GM21786 (cell line): Measurements from ENCODE around the gene CLPX.
"Not testable (repeated sequence)": the region's sequence is repeated elsewhere in the genome, so short reads cannot be mapped to it uniquely, and the experiment has no call there.

ENCODE experiments used
- ATAC-seq: cut with Tn5 transposase; IDR thresholded peaks from one replicate; pipeline ENCODE4 v1.9.1; 2021; ENCODE audit not compliant: unreplicated experiment

The CLPX gene

GRCh38 chr15:65207280-65207840, 22.2 kb upstream of the CLPX start:
- no peak for ATAC-seq

DNA sequence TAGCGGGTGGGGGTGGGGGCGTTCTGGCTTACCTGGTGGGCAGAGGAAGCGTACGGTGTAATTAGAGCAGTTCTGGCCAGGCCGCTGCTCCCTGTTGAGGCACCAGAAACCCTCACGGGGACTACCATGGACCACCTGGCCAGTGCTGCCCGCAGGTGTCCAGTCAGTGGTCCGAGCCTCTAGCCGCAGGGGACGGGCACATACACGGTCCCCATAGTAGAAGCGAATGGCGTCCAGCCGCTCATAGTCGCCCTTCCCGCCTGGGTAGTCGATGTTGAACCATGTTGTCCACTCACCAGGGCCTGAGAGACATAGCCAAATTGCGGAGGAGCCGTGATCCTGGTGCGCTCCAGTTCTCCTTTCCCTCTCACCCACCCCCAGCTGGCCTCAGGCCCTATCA, 21.6 kb upstream of the CLPX start:
- ATAC-seq, result no peak

DNA sequence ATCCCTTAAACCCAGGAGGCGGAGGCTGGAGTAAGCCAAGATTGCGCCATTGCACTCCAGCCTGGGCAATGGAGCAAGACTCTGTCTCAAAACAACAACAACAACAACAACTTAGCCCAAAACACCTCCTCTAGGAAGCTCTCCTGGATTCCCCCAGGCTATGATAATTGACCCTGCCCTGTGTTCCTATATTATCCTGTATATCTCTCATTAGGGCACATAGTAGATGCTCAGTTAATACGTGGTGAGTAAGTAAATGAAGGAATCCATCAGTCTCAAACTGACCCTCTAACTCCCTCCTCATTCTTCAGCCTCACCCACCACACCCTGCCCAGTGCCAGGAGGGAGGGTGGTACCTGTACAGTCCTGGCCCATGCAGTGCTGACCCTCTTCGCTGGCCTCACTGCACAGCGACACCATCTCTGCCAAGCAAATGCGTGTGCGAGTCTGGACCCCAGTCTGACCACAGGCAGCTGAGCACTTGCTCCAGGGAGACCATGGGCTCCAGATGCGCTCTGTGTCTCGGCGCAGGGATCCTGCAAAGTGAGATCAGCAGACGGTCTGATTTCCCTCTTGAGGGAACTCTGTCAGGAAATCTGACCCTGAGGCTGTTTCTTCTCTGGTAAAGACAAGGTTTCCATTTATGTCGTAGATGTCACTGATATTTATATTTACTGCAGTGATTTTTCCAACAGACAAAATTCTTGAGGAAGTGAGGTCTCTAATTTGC, 20.0 kb upstream of the CLPX start:
- ATAC-seq, result no peak

DNA sequence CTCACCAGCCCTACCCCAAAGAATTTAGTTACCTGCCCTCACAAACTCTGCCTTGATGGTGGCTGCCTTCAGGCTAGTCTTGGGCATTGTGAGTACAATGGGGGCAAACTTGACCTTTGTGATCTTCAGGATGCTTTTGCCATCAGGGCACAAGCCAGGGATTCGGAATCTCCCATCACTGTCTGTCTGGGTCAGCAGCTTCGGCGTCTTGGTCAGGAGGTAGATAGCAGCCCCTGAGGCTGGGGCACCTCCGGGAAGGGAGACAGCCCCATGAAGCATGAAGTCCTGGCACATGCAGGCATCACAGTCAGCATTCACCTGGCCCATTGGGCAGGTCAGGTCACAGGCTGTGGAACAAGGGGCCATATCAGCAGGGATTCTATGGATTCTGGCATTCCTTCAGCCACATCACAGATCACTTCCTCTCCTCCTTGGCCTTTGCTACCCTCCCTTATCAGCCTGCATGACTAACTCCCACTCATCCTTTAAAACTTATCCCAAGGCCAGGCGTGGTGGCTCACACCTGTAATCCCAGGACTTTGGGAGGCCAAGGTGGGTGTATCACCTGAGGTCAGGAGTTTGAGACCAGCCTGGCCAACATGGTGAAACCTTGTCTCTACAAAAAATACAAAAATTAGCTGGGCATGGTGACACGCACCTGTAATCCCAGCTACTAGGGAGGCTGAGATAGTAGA, 19.2 kb upstream of the CLPX start:
- no peak for ATAC-seq

DNA sequence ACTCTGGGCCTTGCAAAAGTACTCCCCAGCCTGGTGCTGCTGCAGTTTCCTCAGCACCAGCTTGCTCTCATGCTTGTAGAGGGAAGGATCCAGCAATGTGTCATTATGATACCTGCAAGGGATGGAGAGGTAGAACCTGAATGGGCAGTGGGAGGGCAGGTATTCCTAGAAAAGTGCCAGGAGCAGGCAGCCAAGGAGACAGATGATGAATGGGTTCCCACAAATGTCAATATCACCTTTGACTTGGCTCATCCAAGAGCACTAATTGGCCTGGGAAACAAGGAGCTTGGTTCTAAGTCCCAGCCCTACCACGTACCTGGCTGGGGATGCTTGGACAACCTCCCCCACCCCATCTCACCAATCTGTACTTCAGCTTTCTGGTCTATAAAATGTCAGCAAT, 16.8 kb upstream of the CLPX start:
- ATAC-seq, result no peak

DNA sequence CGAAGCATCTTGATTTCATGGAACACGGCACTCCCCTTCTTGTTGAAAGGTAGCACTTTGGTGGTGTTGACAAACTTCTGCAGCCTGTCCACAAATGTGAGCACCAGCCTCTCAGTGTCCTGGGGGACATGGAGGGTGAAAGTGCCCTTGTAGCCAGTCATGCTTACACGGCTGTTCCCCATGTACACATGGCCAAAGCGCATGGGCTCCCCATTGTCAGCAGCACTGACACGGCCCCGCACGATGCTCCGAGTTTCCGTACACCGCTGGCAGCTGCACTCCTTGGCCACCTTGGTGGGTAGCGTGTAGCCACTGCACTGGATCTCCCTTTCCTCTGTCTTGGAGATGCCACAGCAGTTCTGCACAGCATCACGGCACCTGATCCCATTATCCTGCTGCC, 13.4 kb upstream of the CLPX start:
- no peak for ATAC-seq

- ATAC-seq, result no peak
Observed at GRCh38 chr15:65197337-65197645, 12.1 kb upstream of the CLPX start.

- ATAC-seq, result no peak
Observed at GRCh38 chr15:65196637-65197336, 11.6 kb upstream of the CLPX start.

- no peak for ATAC-seq
Observed at GRCh38 chr15:65195548-65195923, 10.4 kb upstream of the CLPX start.

- no peak for ATAC-seq
Observed at GRCh38 chr15:65194826-65195547, 9.8 kb upstream of the CLPX start.

GRCh38 chr15:65192016-65192415, 6.9 kb upstream of the CLPX start:
- no peak for ATAC-seq

- ATAC-seq, result no peak
Observed at GRCh38 chr15:65189102-65189740, 4.1 kb upstream of the CLPX start.

- not testable (repeated sequence) for ATAC-seq
Observed at GRCh38 chr15:65188472-65188871, 3.3 kb upstream of the CLPX start.

DNA sequence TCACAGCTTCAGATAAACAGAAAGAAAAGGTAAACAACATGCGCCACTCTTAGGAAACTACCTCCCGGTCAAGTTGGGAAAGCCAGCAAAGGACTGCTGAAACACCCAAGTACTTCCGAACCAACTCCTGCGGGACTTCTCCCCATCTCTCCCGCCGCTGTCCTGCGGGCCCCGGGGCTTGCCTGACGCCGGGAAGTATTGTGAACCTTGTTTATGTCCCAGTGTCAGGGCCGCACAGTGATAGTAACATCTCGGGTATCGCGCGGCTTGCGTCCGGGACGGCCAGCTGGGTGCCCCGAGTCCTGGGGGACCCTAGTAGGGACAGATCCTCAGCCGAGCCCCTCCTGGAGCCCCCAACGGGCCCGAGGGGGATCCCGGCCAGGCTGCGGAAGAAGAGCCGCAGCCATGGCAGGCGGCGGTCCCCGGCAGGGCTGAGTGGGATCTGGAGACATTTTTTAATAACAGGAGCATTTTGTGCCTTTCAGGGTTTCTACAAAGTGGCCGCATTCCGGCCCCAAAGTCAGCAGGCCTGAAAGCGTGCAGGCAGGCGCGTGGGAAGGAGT, 756 bp downstream of the CLPX start:
- ATAC-seq, result no peak

- no peak for ATAC-seq
Observed at GRCh38 chr15:65183865-65184159, 1.3 kb downstream of the CLPX start.

- ATAC-seq, result no peak
Observed at GRCh38 chr15:65182538-65182937, 2.6 kb downstream of the CLPX start.

GRCh38 chr15:65181582-65182353, 3.4 kb downstream of the CLPX start:
- ATAC-seq, result not testable (repeated sequence)

- no peak for ATAC-seq
Observed at GRCh38 chr15:65180167-65180566, 5.0 kb downstream of the CLPX start.

DNA sequence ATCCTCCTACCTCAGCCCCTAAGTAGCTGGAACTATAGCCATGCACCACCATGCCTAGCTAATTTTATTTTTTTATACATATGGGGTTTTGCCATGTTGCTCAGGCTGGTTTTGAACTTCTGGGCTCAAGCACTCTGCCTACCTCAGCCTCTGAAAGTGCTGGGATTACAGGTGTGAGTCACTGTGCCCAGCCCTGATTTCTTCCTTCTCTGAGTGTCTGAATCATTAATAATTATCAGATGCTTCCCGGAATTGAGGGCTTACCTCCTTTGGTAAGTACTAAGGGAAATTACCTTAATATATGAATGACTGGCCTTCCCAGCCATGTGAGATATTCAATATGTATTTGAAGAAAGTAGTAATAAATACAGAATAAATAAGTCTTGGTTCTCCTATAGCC, 7.2 kb downstream of the CLPX start:
- ATAC-seq, result no peak

GRCh38 chr15:65176056-65176455, 9.1 kb downstream of the CLPX start:
- ATAC-seq, result no peak
